Kidney epithelial cell (primary cell): ENCODE measurements around the gene IGSF21. TPM values are rescaled to one million over a fixed set of nuclear protein-coding genes. Genes with fewer than 3 reads are reported as not detected.

Experiments used
- DNase-seq: peaks from one replicate; pipeline ENCODE4 v3.0.0-alpha.2; 2010; ENCODE audit warnings: low read depth
- H3K27me3 ChIP-seq: 2 replicates; pipeline ENCODE4 v1.6.0; 2011; ENCODE audit warnings: low read length; ENCODE audit not compliant: control insufficient read depth, insufficient read depth
- H3K36me3 ChIP-seq: 2 replicates; pipeline ENCODE4 v1.5.1; 2011; ENCODE audit warnings: low read length; ENCODE audit not compliant: control insufficient read depth, insufficient read depth
- H3K4me3 ChIP-seq: 2 replicates; pipeline ENCODE4 v1.5.1; 2011; ENCODE audit warnings: low read depth, mild to moderate bottlenecking, control low read depth, low read length
- total RNA-seq: library from RNA; depleted of rRNA; stranded (reverse); fragments of >200 nt; gene quantifications from 2 replicates; pipeline ENCODE4 v1.2.3, GENCODE V29; 2015
- TF ChIP-seq, protein P1 (sequence below): IDR thresholded peaks from 2 replicates; pipeline ENCODE4 v1.5.1; 2011; ENCODE audit warnings: mild to moderate bottlenecking, moderate library complexity, low read length, control low read depth, inconsistent platforms; ENCODE audit not compliant: insufficient read depth, poor library complexity, severe bottlenecking

IGSF21 gene
- total RNA-seq, 1 donor from 2014 or later: not detected

DNA sequence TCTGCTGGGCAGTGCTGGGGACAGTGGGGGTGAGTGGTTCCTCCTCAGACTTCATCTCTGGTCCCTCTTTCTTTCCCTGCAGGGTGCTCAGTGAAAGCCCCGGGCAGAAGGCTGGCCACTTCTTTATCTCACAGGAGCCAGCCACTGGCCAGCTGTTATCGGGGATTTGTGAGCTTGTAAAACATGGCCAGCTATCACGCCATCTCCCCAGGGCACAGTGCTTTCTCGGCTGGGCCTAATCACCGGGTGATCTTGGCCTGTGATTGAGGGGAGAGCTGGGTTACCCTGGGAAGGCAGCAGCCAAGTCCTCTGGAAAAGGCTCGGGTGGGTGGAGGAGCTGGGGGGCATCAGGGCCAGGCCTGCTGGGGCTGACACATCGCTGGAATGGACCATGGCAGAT is 83.0 kb downstream of the IGSF21 start:
- H3K36me3 ChIP-seq: no peaks in the 10 kb centered on the region
- H3K27me3 ChIP-seq: no peaks in the 10 kb centered on the region
- TF ChIP-seq, protein P1, sequence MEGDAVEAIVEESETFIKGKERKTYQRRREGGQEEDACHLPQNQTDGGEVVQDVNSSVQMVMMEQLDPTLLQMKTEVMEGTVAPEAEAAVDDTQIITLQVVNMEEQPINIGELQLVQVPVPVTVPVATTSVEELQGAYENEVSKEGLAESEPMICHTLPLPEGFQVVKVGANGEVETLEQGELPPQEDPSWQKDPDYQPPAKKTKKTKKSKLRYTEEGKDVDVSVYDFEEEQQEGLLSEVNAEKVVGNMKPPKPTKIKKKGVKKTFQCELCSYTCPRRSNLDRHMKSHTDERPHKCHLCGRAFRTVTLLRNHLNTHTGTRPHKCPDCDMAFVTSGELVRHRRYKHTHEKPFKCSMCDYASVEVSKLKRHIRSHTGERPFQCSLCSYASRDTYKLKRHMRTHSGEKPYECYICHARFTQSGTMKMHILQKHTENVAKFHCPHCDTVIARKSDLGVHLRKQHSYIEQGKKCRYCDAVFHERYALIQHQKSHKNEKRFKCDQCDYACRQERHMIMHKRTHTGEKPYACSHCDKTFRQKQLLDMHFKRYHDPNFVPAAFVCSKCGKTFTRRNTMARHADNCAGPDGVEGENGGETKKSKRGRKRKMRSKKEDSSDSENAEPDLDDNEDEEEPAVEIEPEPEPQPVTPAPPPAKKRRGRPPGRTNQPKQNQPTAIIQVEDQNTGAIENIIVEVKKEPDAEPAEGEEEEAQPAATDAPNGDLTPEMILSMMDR: no peak
- DNase-seq: no peak
- no peak overlapping the region for H3K4me3 ChIP-seq

DNA sequence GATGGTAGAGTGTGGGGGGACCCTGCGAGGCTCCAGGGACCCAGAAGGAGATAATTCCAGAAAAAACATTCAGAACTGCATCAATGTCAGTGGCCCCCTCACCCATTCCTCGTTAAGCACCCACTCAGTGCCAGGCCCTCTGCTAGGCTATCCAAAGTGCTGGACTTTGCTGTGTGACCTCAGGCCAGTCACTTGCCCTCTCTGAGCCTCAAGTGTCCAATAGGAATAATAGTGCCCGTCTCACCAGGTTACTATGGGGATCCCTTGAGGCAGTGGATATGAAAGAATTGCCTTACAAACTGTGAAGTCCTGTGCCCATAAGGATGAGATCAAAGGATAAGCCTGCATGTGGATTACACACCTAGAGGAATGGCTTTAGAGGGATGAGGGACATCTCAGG is 83.4 kb downstream of the IGSF21 start:
- Histone ChIP-seq H3K4me3 (no peak overlapping the region), H3K36me3 (no peaks in the 10 kb centered on the region), H3K27me3 (no peaks in the 10 kb centered on the region)
- TF ChIP-seq, protein P1: no peak
- DNase-seq: no peak

DNA sequence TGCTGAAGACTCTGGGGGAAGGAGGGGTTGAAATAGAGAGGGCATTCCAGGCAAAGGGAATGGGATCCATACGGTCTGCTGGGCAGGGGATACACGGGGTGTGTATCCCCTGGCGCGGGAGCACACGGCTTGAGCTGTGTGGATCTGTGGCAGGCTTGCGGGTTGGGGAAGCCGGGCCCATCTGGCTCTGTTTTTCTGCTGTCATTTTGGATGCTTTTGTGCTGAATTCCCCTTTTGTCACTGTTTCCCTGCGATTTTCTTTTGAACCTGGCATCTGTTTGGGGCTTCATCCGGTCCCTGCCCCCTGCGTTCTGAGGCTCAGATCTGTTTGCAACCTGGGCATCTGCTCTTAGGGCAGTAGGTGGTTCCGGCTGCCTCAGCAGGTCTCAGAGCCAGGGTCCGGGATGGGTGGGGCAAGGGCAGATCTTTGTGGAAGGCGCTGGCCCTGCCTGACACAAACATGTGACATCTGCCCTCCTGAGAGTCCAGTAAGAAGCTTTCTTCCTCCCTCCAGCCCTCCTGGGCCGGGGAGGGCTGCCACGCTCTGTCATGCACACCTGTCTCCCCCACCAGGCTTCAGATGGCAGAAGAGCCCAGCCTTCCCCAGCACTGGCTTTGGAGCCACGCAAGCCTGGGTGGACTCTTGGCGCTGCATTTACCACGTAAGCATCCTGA is 84.0 kb downstream of the IGSF21 start:
- DNase-seq: no peak
- Histone ChIP-seq H3K4me3 (no peak overlapping the region), H3K36me3 (no peaks in the 10 kb centered on the region), H3K27me3 (peaks cover 5% of the 10 kb centered on the region)
- TF ChIP-seq, protein P1: no peak

DNA sequence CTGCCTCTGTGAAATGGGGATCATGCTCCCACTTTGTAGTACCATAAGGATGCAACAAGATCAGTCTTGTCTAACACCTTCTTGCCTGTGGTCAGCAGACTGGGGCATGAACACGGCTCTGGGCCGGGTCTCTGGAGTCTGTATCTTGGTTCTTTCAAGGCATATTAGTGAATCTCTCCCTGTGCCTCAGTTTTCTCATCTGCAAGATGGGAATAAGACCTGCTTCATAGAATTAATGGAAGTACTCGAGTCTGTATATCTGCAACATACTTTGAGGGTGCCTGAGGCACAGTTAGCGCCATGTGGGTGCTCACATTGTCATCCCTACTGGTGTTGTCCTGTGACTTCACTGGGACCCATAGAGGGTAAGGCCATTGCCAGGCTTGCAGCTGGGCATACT is 84.6 kb downstream of the IGSF21 start:
- no peak overlapping the region for H3K4me3 ChIP-seq
- TF ChIP-seq, protein P1: no peak
- H3K36me3 ChIP-seq: no peaks in the 10 kb centered on the region
- H3K27me3 ChIP-seq: peaks cover 10% of the 10 kb centered on the region
- no peak for DNase-seq

DNA sequence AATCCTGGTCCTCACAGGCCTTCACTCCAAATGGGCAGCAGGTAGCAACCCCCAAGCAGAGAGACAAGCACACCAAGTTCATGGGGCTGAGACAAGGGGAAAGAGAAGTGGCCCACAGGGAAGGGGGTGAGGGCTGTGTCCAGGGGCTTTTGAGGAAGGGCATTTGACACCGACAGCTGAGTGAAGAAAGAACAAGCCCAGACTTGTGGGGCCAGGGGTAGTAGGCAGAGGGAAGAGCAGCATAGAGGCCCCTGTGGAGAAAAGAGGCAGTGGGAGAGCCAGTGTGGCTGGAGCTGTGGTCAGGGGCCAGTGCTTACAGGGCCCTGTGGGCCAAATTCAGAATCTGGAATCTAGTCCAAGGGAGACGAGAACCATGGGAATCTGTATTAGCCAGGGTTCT is 85.4 kb downstream of the IGSF21 start:
- H3K4me3 ChIP-seq: no peak overlapping the region
- no peak for DNase-seq
- peaks cover 16% of the 10 kb centered on the region for H3K27me3 ChIP-seq
- H3K36me3 ChIP-seq: no peaks in the 10 kb centered on the region
- TF ChIP-seq, protein P1: no peak

DNA sequence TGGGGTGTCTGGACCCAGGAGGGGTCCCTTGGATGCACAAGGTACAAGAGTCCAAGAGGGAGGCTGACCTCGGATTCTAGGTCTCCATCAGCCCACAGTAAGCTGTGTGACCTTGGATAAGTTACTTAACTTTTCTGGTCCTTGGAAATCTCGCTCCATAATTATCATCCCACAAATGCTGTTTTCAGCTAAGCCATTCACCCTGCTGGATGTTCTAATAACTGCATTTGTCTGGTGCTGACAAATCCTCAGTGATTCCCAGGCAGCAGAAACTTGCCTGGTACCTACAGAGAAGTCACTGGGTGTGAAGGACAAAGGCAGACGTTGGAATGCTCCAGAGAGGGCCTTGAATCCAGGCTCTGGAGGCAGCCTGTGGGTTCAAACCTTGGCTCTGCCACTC is 89.7 kb downstream of the IGSF21 start:
- H3K4me3 ChIP-seq: no peak overlapping the region
- DNase-seq: no peak
- TF ChIP-seq, protein P1: no peak
- no peaks in the 10 kb centered on the region for H3K36me3 ChIP-seq
- peaks cover 31% of the 10 kb centered on the region for H3K27me3 ChIP-seq
